ENCODE results near the gene ARMC9. TPM values are rescaled to one million over a fixed set of nuclear protein-coding genes. Genes with fewer than 3 reads are reported as not detected.

The ARMC9 gene
- total RNA-seq, 2 experiments from 2014 or later, result 0.50 to 0.55 TPM

GRCh38 chr2:231331533-231331932 lies 133.1 kb downstream of the ARMC9 start:
- Mint-ChIP-seq H3K9me3 (no peaks in the 10 kb centered on the region), H3K27me3 (peaks cover 4% of the 10 kb centered on the region), H3K4me3 (no peak overlapping the region), H3K27ac (no peak overlapping the region), H3K36me3 (ENCODE audit: low read depth) (no peaks in the 10 kb centered on the region), H3K4me1 (no peaks in the 10 kb centered on the region)
- CTCF ChIA-PET, result no interaction called here
- POLR2A ChIA-PET, result no interaction called here
- DNase-seq, result no peak

DNA sequence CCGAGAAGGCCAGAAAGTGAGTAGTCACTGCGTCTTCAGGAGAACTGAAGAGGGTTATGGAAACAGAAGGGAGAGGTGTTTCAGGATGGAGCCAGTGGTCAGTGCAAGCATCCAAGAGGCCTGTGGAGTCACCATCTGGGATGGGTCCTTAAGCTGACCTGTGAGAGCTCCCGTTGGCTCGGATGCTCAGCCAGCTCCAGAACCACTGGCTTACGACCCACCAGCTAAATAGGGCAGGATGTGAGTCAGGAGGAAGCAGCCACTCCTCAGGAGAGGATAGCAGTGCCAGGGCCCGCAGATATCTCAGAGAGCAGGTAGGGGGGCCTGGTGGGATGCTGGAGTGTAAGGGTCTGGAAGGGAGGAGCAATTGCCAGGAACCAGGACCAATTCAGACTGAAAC lies 134.0 kb downstream of the ARMC9 start:
- no peaks in the 10 kb centered on the region for H3K36me3 Mint-ChIP-seq (ENCODE audit: low read depth)
- ChIA-PET CTCF (no interaction called here), POLR2A (no interaction called here)
- no peak overlapping the region for H3K27ac Mint-ChIP-seq
- H3K27me3 Mint-ChIP-seq, result peaks cover under 1% of the 10 kb centered on the region
- no peaks in the 10 kb centered on the region for H3K9me3 Mint-ChIP-seq
- no peak for DNase-seq
- H3K4me1 Mint-ChIP-seq, result no peaks in the 10 kb centered on the region
- H3K4me3 Mint-ChIP-seq, result no peak overlapping the region

DNA sequence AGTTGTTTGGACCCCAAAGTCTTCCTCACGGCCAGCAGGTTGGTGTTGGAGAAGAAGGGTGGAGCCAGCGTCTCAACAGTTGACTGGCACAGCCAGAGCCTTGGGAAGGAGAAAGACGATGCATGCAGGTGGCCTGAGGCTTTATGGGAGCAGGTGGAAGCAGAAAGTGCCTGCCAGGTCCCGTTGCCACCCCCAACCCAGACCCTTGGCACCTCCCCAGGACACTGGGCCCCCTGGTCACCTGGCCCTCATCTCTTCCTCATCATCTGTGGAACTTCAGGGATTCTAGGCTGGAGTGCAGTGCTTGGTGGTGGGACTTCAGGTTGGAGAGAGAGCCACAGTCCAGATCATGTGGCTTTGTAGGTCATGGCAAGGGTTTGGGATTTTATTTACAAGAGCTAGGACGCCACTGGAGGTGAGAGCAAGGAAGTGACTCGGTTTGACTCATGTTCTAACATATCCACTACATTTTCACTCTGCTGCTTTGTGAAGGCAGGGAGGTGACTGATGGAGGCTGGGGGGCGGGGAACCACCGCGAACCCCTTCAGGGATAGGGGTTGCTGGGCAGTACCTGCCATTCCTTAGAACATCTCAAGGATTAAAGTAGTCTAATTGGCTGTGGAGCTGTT lies 134.6 kb downstream of the ARMC9 start:
- Mint-ChIP-seq H3K4me3 (no peak overlapping the region), H3K9me3 (no peaks in the 10 kb centered on the region), H3K36me3 (ENCODE audit: low read depth) (no peaks in the 10 kb centered on the region), H3K27me3 (no peaks in the 10 kb centered on the region), H3K27ac (no peak overlapping the region), H3K4me1 (no peaks in the 10 kb centered on the region)
- DNase-seq, result no peak
- ChIA-PET POLR2A (no interaction called here), CTCF (no interaction called here)

DNA sequence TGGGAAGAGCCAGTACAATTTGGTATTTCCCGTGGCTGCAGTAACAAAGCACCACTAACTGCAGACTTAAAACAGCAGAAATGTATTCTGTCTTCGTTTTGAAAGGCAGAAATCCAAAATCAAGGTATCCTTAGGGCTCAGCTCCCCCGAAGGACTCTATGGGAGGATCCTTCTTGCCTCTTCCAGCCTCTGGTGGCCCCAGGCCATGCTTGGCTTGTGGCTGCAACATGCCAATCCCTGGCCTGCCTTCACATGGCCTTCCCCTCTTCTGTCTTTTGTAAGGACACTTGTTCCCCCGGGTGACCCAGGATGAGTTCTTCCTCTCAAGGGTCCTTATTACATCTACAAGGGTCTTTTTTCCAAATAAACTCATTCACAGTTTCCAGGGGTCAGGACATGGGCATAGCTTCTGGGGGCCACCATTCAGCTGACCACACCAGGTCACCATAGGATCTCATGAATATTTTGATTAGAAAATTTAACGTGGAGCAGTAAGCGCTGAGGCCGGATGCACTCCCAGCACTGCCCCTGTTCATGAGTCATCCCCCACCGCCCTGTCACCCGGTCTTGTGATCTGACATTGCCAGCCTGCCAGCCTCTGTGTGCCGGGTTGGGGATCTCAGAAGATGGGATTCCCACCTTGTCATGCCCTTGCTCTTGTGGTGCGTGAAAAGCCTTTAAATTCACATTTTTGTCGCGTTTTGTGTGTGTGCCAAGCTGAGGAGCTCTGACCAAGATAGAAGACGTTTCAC lies 135.9 kb downstream of the ARMC9 start:
- H3K27ac Mint-ChIP-seq, result no peak overlapping the region

DNA sequence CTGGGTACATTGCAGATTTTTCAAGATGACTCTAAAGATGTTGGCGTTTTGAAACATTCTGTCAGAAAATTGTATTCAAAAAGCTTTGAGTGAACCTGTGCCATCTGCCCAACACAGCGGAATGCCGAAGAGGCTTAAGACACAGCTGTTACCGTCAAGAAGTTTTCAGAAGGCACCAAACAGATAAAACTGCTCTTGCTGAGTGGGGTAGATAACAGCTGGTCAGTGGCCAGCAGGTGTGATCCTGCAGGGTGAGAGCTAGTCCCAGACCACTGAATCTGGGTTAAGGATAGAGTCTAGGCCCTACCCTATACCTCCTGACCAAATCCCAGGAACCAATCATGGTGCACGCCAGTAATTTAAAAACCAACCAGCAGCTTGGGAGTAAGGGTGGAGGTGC lies 136.6 kb downstream of the ARMC9 start:
- Mint-ChIP-seq H3K4me3 (no peak overlapping the region), H3K27me3 (no peaks in the 10 kb centered on the region), H3K27ac (no peak overlapping the region), H3K4me1 (no peaks in the 10 kb centered on the region), H3K36me3 (ENCODE audit: low read depth) (no peaks in the 10 kb centered on the region), H3K9me3 (no peaks in the 10 kb centered on the region)
- ChIA-PET POLR2A (no interaction called here), CTCF (no interaction called here)
- DNase-seq, result no peak

More for the DNA sequence above, 135.9 kb downstream of the ARMC9 start:
- H3K4me1 Mint-ChIP-seq, result no peaks in the 10 kb centered on the region
- no peaks in the 10 kb centered on the region for H3K36me3 Mint-ChIP-seq (ENCODE audit: low read depth)
- no peaks in the 10 kb centered on the region for H3K27me3 Mint-ChIP-seq
- H3K9me3 Mint-ChIP-seq, result no peaks in the 10 kb centered on the region
- H3K4me3 Mint-ChIP-seq, result no peak overlapping the region
- POLR2A ChIA-PET, result no interaction called here
- CTCF ChIA-PET, result no interaction called here
- DNase-seq, result no peak

DNA sequence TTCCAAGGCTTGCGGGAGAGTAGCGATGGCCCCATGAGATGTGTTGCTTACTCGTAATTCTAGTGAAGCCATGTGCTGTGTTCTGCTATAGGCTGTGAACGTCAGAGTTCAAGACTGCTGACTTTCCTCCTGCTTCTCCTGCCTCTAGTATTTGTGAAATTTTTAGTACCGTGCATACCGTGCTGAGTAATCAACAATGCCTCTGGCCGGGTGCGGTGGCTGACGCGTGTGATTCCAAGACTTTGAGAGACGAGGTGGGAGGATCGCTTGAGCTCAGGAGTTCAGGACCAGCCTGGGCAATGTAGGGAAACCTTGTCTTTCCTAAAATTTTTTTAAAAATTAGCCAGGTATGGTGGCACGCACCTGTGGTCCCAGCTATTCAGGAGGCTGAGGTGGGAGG lies 137.2 kb downstream of the ARMC9 start:
- ChIA-PET POLR2A (no interaction called here), CTCF (interaction anchor here (0.6 to 0.9 kb wide), 2 partner anchors 9 to 1269 kb away, joined by 3 to 4 read pairs; no protein-coding TSS in a partner anchor)
- no peak overlapping the region for H3K4me3 Mint-ChIP-seq
- H3K4me1 Mint-ChIP-seq, result no peaks in the 10 kb centered on the region
- H3K9me3 Mint-ChIP-seq, result no peaks in the 10 kb centered on the region
- H3K27me3 Mint-ChIP-seq, result no peaks in the 10 kb centered on the region
- H3K36me3 Mint-ChIP-seq (ENCODE audit: low read depth), result no peaks in the 10 kb centered on the region
- H3K27ac Mint-ChIP-seq, result no peak overlapping the region
- DNase-seq, result no peak

DNA sequence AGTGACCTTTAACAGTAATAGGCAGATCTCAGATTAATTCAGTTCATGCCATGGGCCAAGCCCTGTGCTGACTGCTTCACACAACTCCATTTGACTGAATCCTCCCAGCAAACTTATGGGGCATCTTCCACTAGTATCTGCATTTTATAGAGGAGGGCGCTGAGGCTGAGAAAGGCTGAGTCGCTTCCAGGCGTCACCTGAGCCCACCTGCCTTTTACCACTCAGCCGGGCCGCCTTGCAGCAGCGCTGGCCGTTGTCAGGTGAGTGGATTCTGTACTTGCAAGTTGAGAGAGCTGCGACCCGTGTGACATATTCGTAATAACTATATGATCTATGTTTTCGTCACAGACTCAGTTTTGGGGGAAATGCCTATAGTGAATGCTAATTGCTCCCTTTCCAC lies 137.8 kb downstream of the ARMC9 start:
- POLR2A ChIA-PET, result no interaction called here
- H3K4me1 Mint-ChIP-seq, result no peaks in the 10 kb centered on the region
- DNase-seq, result no peak
- no peaks in the 10 kb centered on the region for H3K27me3 Mint-ChIP-seq
- no peak overlapping the region for H3K4me3 Mint-ChIP-seq
- no peaks in the 10 kb centered on the region for H3K9me3 Mint-ChIP-seq
- no peak overlapping the region for H3K27ac Mint-ChIP-seq
- CTCF ChIA-PET, result interaction anchor here (0.6 to 0.9 kb wide), 2 partner anchors 10 to 1270 kb away, joined by 3 to 4 read pairs; no protein-coding TSS in a partner anchor
- H3K36me3 Mint-ChIP-seq (ENCODE audit: low read depth), result no peaks in the 10 kb centered on the region

GRCh38 chr2:231336700-231337099 lies 138.3 kb downstream of the ARMC9 start:
- POLR2A ChIA-PET, result no interaction called here
- H3K27ac Mint-ChIP-seq, result no peak overlapping the region

GRCh38 chr2:231337807-231338759 lies 139.7 kb downstream of the ARMC9 start:
- no peaks in the 10 kb centered on the region for H3K4me1 Mint-ChIP-seq
- DNase-seq, result no peak
- no peaks in the 10 kb centered on the region for H3K9me3 Mint-ChIP-seq
- ChIA-PET CTCF (interaction anchor here (0.7 kb wide), 1 partner anchor 70 kb away, joined by 3 read pairs; no protein-coding TSS in a partner anchor), POLR2A (interaction anchor here (0.7 kb wide), 1 partner anchor 515 kb away, joined by 3 read pairs; no protein-coding TSS in a partner anchor)
- no peaks in the 10 kb centered on the region for H3K36me3 Mint-ChIP-seq (ENCODE audit: low read depth)
- no peak overlapping the region for H3K27ac Mint-ChIP-seq
- H3K4me3 Mint-ChIP-seq, result no peak overlapping the region
- H3K27me3 Mint-ChIP-seq, result peaks cover 5% of the 10 kb centered on the region

More at GRCh38 chr2:231336700-231337099, 138.3 kb downstream of the ARMC9 start:
- Mint-ChIP-seq H3K4me3 (no peak overlapping the region), H3K4me1 (no peaks in the 10 kb centered on the region), H3K36me3 (ENCODE audit: low read depth) (no peaks in the 10 kb centered on the region), H3K9me3 (no peaks in the 10 kb centered on the region), H3K27me3 (no peaks in the 10 kb centered on the region)
- CTCF ChIA-PET, result no interaction called here
- no peak for DNase-seq

- Mint-ChIP-seq H3K9me3 (no peaks in the 10 kb centered on the region), H3K4me1 (no peaks in the 10 kb centered on the region)
Observed at GRCh38 chr2:231339316-231339715, 140.9 kb downstream of the ARMC9 start.

GRCh38 chr2:231341100-231341499 lies 142.7 kb downstream of the ARMC9 start:
- POLR2A ChIA-PET, result interaction anchor here (1.6 kb wide), 1 partner anchor 124 kb away, joined by 4 read pairs; the partner anchor contains the start of gene NCL
- CTCF ChIA-PET, result interaction anchor here (0.6 kb wide), 1 partner anchor 517 kb away, joined by 3 read pairs; no protein-coding TSS in a partner anchor
- H3K36me3 Mint-ChIP-seq (ENCODE audit: low read depth), result no peaks in the 10 kb centered on the region
- DNase-seq, result no peak
- H3K27me3 Mint-ChIP-seq, result peaks cover 22% of the 10 kb centered on the region
- no peaks in the 10 kb centered on the region for H3K9me3 Mint-ChIP-seq
- H3K4me3 Mint-ChIP-seq, result no peak overlapping the region
- H3K4me1 Mint-ChIP-seq, result no peaks in the 10 kb centered on the region
- H3K27ac Mint-ChIP-seq, result no peak overlapping the region

More at GRCh38 chr2:231339316-231339715, 140.9 kb downstream of the ARMC9 start:
- ChIA-PET POLR2A (no interaction called here), CTCF (no interaction called here)
- no peak overlapping the region for H3K4me3 Mint-ChIP-seq
- H3K27ac Mint-ChIP-seq, result no peak overlapping the region
- no peak for DNase-seq
- peaks cover 7% of the 10 kb centered on the region for H3K27me3 Mint-ChIP-seq
- H3K36me3 Mint-ChIP-seq (ENCODE audit: low read depth), result no peaks in the 10 kb centered on the region

GRCh38 chr2:231342061-231342711 lies 143.8 kb downstream of the ARMC9 start:
- CTCF ChIA-PET, result interaction anchor here (0.5 kb wide), 1 partner anchor 1325 kb away, joined by 3 read pairs; no protein-coding TSS in a partner anchor
- Mint-ChIP-seq H3K36me3 (ENCODE audit: low read depth) (no peaks in the 10 kb centered on the region), H3K4me3 (no peak overlapping the region), H3K27me3 (peaks cover 24% of the 10 kb centered on the region), H3K9me3 (no peaks in the 10 kb centered on the region), H3K4me1 (no peaks in the 10 kb centered on the region), H3K27ac (no peak overlapping the region)
- no peak for DNase-seq
- POLR2A ChIA-PET, result interaction anchor here (1.6 kb wide), 1 partner anchor 123 kb away, joined by 4 read pairs; the partner anchor contains the start of gene NCL

Data from activated CD4-positive, alpha-beta memory T cell treated with anti-CD3 and anti-CD28 coated beads, Interleukin-2, amount 10 ng/mL, durations not matched to agents 7 days and 5 days (primary cell).